ENCODE data around the gene LCMT1. TPM values are rescaled to one million over a fixed set of nuclear protein-coding genes. Genes with fewer than 3 reads are reported as not detected.
"Not testable (repeated sequence)": the region's sequence is repeated elsewhere in the genome, so short reads cannot be mapped to it uniquely, and the experiment has no call there.

Gene LCMT1
- polyA plus RNA-seq, 1 donor from 2014 or later, result 45.5 TPM

DNA sequence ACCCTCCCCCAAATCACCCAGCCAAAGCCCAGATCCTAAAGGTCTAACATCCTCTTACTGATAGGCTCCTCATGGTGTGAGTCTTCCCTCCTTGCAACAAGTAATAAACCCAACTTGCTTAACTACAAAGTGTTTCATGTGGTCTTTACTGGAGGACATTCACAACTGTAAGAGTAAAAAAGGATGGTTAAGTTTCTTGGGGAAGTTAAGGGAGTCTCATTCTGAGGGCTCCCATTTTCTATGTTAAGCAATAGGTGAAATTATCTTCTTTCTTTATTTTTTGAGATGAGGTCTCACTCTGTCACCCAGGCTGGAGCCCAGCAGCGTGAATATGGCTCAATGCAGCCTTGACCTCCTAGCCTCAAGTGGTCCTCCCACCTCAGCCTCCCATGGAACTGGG, 47.3 kb upstream of the LCMT1 start:
- H3K9me2 ChIP-seq (ENCODE audit: insufficient read depth, low read length); H3K9me3 ChIP-seq (ENCODE audit: low read length); H3K79me2 ChIP-seq (replicated peaks; ENCODE audit: insufficient read depth, low read length); H3K27ac ChIP-seq (ENCODE audit: low read length); H4K20me1 ChIP-seq (ENCODE audit: insufficient read depth); H3K4me3 ChIP-seq (ENCODE audit: low read length); H3K4me2 ChIP-seq (ENCODE audit: low read length); H3K9ac ChIP-seq (ENCODE audit: low read length); H3K36me3 ChIP-seq (ENCODE audit: insufficient read depth, low read length); H3K27me3 ChIP-seq (ENCODE audit: insufficient read depth, low read depth, low read length); H2AFZ ChIP-seq (ENCODE audit: low read depth, low read length); H3F3A ChIP-seq (ENCODE audit: insufficient read depth, low read length, poor library complexity, severe bottlenecking): not testable (repeated sequence)

DNA sequence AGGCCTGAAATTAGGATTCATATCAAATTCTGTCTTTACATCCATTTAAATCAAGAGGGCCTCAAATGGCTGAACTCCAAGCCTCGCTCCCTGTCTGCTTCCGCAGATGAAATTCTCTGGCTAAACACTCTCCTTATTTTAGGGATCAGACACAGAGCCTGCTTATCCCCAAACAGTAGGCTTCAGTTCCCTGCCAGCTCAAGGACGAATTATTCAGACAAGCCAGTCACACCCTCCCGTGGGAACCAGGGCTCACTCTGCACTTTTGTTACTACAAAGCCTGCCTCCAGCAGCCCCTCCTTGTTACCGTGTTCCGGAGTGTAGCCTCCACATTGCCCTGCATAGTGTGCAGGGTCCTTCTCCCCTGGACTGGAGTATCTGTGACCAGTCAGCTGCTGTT, 46.6 kb upstream of the LCMT1 start:
- Histone ChIP-seq H3K9me2 (ENCODE audit: insufficient read depth, low read length) (no peaks in the 10 kb centered on the region), H3K79me2 (replicated peaks; ENCODE audit: insufficient read depth, low read length) (no peaks in the 10 kb centered on the region), H4K20me1 (ENCODE audit: insufficient read depth) (no peaks in the 10 kb centered on the region), H3K9me3 (ENCODE audit: low read length) (no peaks in the 10 kb centered on the region), H3K4me3 (ENCODE audit: low read length) (no peak overlapping the region), H2AFZ (ENCODE audit: low read depth, low read length) (no peak overlapping the region), H3F3A (ENCODE audit: insufficient read depth, low read length, poor library complexity, severe bottlenecking) (no peaks in the 10 kb centered on the region), H3K27ac (ENCODE audit: low read length) (no peak overlapping the region), H3K4me2 (ENCODE audit: low read length) (no peak overlapping the region), H3K36me3 (ENCODE audit: insufficient read depth, low read length) (no peaks in the 10 kb centered on the region), H3K9ac (ENCODE audit: low read length) (no peak overlapping the region), H3K27me3 (ENCODE audit: insufficient read depth, low read depth, low read length) (peaks cover 4% of the 10 kb centered on the region)
- TF ChIP-seq, protein P1, sequence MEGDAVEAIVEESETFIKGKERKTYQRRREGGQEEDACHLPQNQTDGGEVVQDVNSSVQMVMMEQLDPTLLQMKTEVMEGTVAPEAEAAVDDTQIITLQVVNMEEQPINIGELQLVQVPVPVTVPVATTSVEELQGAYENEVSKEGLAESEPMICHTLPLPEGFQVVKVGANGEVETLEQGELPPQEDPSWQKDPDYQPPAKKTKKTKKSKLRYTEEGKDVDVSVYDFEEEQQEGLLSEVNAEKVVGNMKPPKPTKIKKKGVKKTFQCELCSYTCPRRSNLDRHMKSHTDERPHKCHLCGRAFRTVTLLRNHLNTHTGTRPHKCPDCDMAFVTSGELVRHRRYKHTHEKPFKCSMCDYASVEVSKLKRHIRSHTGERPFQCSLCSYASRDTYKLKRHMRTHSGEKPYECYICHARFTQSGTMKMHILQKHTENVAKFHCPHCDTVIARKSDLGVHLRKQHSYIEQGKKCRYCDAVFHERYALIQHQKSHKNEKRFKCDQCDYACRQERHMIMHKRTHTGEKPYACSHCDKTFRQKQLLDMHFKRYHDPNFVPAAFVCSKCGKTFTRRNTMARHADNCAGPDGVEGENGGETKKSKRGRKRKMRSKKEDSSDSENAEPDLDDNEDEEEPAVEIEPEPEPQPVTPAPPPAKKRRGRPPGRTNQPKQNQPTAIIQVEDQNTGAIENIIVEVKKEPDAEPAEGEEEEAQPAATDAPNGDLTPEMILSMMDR (IDR thresholded peaks at IDR 0.05; ENCODE audit: poor library complexity, severe bottlenecking), result no peak
- TF ChIP-seq SMC3 (conservative IDR thresholded peaks at IDR 0.05; ENCODE audit: poor library complexity) (no peak), MXI1 (conservative IDR thresholded peaks at IDR 0.05; ENCODE audit: poor library complexity, severe bottlenecking) (no peak), TAF1 (IDR thresholded peaks at IDR 0.05; ENCODE audit: low read depth) (no peak), RAD21 (conservative IDR thresholded peaks at IDR 0.05) (no peak), EP300 (conservative IDR thresholded peaks at IDR 0.05; ENCODE audit: poor library complexity, severe bottlenecking) (no peak), POLR2AphosphoS5 (IDR thresholded peaks at IDR 0.05) (no peak), EZH2 (IDR thresholded peaks at IDR 0.05; ENCODE audit: borderline replicate concordance, insufficient read depth, low read length, poor library complexity, severe bottlenecking) (no peak)
- TF ChIP-seq, protein P2, sequence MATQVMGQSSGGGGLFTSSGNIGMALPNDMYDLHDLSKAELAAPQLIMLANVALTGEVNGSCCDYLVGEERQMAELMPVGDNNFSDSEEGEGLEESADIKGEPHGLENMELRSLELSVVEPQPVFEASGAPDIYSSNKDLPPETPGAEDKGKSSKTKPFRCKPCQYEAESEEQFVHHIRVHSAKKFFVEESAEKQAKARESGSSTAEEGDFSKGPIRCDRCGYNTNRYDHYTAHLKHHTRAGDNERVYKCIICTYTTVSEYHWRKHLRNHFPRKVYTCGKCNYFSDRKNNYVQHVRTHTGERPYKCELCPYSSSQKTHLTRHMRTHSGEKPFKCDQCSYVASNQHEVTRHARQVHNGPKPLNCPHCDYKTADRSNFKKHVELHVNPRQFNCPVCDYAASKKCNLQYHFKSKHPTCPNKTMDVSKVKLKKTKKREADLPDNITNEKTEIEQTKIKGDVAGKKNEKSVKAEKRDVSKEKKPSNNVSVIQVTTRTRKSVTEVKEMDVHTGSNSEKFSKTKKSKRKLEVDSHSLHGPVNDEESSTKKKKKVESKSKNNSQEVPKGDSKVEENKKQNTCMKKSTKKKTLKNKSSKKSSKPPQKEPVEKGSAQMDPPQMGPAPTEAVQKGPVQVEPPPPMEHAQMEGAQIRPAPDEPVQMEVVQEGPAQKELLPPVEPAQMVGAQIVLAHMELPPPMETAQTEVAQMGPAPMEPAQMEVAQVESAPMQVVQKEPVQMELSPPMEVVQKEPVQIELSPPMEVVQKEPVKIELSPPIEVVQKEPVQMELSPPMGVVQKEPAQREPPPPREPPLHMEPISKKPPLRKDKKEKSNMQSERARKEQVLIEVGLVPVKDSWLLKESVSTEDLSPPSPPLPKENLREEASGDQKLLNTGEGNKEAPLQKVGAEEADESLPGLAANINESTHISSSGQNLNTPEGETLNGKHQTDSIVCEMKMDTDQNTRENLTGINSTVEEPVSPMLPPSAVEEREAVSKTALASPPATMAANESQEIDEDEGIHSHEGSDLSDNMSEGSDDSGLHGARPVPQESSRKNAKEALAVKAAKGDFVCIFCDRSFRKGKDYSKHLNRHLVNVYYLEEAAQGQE (IDR thresholded peaks at IDR 0.05; ENCODE audit: borderline replicate concordance), result no peak

DNA sequence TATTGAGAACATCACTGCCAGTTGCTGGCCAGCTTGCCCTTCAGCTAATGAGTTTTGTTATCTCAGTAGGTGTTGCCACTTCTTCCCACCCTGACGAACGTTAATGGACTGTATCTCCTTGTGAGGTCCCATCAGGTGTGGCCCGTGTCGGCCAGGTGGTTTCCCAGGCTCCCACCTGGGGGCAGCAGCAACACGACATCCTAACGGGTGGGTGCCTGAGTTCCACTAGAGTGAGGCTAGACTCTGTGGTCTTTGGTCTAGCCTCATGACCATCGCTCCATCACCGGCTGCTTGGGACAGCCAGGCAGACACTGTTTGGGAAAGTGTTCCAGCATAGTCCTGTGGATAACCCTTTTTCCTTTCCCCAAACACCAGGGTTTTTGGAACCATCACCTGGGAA, 45.6 kb upstream of the LCMT1 start:
- Histone ChIP-seq H3K79me2 (replicated peaks; ENCODE audit: insufficient read depth, low read length) (no peaks in the 10 kb centered on the region), H3K4me2 (ENCODE audit: low read length) (no peak overlapping the region), H3K9ac (ENCODE audit: low read length) (no peak overlapping the region), H4K20me1 (ENCODE audit: insufficient read depth) (no peaks in the 10 kb centered on the region), H2AFZ (ENCODE audit: low read depth, low read length) (no peak overlapping the region), H3K9me2 (ENCODE audit: insufficient read depth, low read length) (no peaks in the 10 kb centered on the region), H3K27ac (ENCODE audit: low read length) (no peak overlapping the region), H3K9me3 (ENCODE audit: low read length) (no peaks in the 10 kb centered on the region), H3K27me3 (ENCODE audit: insufficient read depth, low read depth, low read length) (peaks cover 4% of the 10 kb centered on the region), H3K36me3 (ENCODE audit: insufficient read depth, low read length) (no peaks in the 10 kb centered on the region), H3F3A (ENCODE audit: insufficient read depth, low read length, poor library complexity, severe bottlenecking) (no peaks in the 10 kb centered on the region), H3K4me3 (ENCODE audit: low read length) (no peak overlapping the region)
- no peak for TF ChIP-seq MXI1 (conservative IDR thresholded peaks at IDR 0.05; ENCODE audit: poor library complexity, severe bottlenecking)
- TF ChIP-seq, protein P1 (IDR thresholded peaks at IDR 0.05; ENCODE audit: poor library complexity, severe bottlenecking), result no peak
- TF ChIP-seq POLR2AphosphoS5 (IDR thresholded peaks at IDR 0.05), result no peak
- TF ChIP-seq TAF1 (IDR thresholded peaks at IDR 0.05; ENCODE audit: low read depth), result no peak
- TF ChIP-seq, protein P2 (IDR thresholded peaks at IDR 0.05; ENCODE audit: borderline replicate concordance), result no peak

Data from neural cell (in vitro differentiated cells).